Smooth muscle cell (in vitro differentiated cells): ENCODE results near the gene F12. TPM values are rescaled to one million over a fixed set of nuclear protein-coding genes. Genes with fewer than 3 reads are reported as not detected.

Source experiments
- DNase-seq: peaks from one replicate; lab custom pipeline; 2025; ENCODE audit not compliant: unreplicated experiment; lab: John Stamatoyannopoulos, UW
- H2AFZ ChIP-seq: fragments of 200-600 bp; sonication (generic); 2 replicates; pipeline ENCODE4 v1.6.0; 2016; ENCODE audit warnings: antibody characterized with exemption, low read depth, mild to moderate bottlenecking
- H3F3A ChIP-seq: fragments of 200-600 bp; sonication (generic); 2 replicates; pipeline ENCODE4 v1.6.0; 2017; ENCODE audit warnings: antibody characterized with exemption, low read depth
- H3K27ac ChIP-seq: fragments of 200-600 bp; sonication (generic); 2 replicates; pipeline ENCODE4 v1.5.1; 2016; ENCODE audit warnings: low read depth, mild to moderate bottlenecking
- H3K27me3 ChIP-seq: fragments of 200-600 bp; sonication (generic); 2 replicates; pipeline ENCODE4 v1.6.1; 2016; ENCODE audit warnings: low read depth, mild to moderate bottlenecking
- H3K36me3 ChIP-seq: fragments of 200-600 bp; sonication (generic); 2 replicates; pipeline ENCODE4 v1.5.1; 2016; ENCODE audit warnings: low read depth
- H3K4me1 ChIP-seq: fragments of 200-600 bp; sonication (generic); 2 replicates; pipeline ENCODE4 v1.5.1; 2016; ENCODE audit warnings: low read depth
- H3K4me2 ChIP-seq: fragments of 200-600 bp; sonication (generic); 2 replicates; pipeline ENCODE4 v1.6.0; 2016; ENCODE audit warnings: mild to moderate bottlenecking
- H3K4me3 ChIP-seq: fragments of 200-600 bp; sonication (generic); 2 replicates; pipeline ENCODE4 v1.5.1; 2016; ENCODE audit warnings: mild to moderate bottlenecking
- H3K79me2 ChIP-seq: fragments of 200-600 bp; sonication (generic); 2 replicates; pipeline ENCODE4 v1.6.0; 2016; ENCODE audit warnings: low read depth, mild to moderate bottlenecking
- H3K9ac ChIP-seq: fragments of 200-600 bp; sonication (generic); 2 replicates; pipeline ENCODE4 v1.6.0; 2016; ENCODE audit warnings: low read depth
- H3K9me3 ChIP-seq: fragments of 200-600 bp; sonication (generic); replicated peaks from 2 replicates; pipeline ENCODE4 v1.5.1; 2016; ENCODE audit warnings: low read depth
- H4K20me1 ChIP-seq: fragments of 200-600 bp; sonication (generic); 2 replicates; pipeline ENCODE4 v1.6.0; 2016; ENCODE audit warnings: low read depth
- WGBS: methylation state at CpG from one replicate; pipeline ENCODE4 v1.1.7; 2016; ENCODE audit warnings: low lambda C conversion rate; 5-methylcytosine and 5-hydroxymethylcytosine counted together
- polyA plus RNA-seq: library from polyadenylated mRNA; unstranded; fragments of >200 nt; fragmentation: Nextera tagmentation; extraction: Ambion mirVana; gene quantifications from 2 replicates; pipeline ENCODE4 v1.2.1, GENCODE V29; 2016
- total RNA-seq: library from RNA; depleted of rRNA; stranded (reverse); fragments of >200 nt; gene quantifications from 2 replicates; pipeline ENCODE4 v1.2.3, GENCODE V29; 2014
- TF ChIP-seq, protein P1 (sequence below): fragments of 200-600 bp; sonication (generic); IDR thresholded peaks from 2 replicates; pipeline ENCODE4 v1.5.1; 2017; ENCODE audit warnings: borderline replicate concordance, mild to moderate bottlenecking, antibody characterized with exemption; ENCODE audit not compliant: insufficient read depth, poor library complexity, severe bottlenecking

Gene F12
- total and polyA plus RNA-seq, 2 experiments from 2014 or later, result 3.6 to 15.0 TPM

DNA sequence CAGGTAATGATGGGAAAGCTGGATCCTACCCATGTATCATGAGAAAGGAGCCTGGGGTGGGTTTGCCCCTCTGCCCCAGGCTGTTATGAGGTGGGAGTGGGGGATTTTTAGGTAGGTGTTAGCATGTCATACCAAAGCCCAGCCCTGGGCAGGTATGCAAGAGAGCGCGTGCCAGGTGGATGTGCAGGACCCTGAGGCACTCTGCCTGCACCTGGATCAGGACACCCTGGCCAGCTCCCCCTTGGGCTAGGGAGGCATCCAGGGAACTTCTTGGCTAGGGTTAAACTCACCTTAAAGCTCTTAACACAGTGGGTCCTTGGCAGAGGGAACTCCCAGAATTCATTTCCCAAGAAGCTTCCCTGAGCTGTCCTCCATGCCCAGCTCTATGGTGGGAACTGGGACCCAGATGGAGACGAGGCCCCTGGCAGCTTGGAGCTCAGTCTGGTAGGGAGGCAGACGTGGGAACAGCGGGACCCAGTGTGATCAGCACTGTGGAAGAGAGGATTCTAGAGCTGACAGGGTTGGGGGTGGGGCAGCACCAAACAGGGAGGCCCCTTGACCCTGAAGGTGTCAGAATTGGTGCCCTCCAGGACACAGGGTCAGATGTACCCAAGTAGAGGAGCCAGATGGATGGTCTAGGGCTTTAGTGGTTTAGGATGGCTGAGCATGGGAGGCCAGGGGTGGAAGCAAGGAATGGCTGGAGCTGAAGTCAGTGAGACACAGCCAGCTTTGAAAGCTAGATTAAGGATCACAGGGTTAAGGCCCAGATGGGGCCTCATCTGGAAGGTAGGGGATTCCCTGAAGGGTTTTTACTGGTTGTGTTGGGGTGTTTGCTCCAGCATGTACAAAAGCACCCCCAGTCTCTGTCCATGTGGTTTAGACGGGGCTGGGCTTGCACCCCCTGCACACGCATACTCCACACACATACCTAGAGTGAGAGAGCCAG, 35.0 kb upstream of the F12 start:
- Histone ChIP-seq H3K4me1 (peaks cover 13% of the 10 kb centered on the region), H3K4me2 (no peak overlapping the region), H3F3A (peaks cover 9% of the 10 kb centered on the region), H3K36me3 (no peaks in the 10 kb centered on the region), H4K20me1 (peaks cover 12% of the 10 kb centered on the region), H3K4me3 (no peak overlapping the region), H2AFZ (no peak overlapping the region), H3K9me3 (no peaks in the 10 kb centered on the region), H3K9ac (no peak overlapping the region), H3K27ac (no peak overlapping the region), H3K79me2 (no peaks in the 10 kb centered on the region), H3K27me3 (no peaks in the 10 kb centered on the region)
- TF ChIP-seq, protein P1, sequence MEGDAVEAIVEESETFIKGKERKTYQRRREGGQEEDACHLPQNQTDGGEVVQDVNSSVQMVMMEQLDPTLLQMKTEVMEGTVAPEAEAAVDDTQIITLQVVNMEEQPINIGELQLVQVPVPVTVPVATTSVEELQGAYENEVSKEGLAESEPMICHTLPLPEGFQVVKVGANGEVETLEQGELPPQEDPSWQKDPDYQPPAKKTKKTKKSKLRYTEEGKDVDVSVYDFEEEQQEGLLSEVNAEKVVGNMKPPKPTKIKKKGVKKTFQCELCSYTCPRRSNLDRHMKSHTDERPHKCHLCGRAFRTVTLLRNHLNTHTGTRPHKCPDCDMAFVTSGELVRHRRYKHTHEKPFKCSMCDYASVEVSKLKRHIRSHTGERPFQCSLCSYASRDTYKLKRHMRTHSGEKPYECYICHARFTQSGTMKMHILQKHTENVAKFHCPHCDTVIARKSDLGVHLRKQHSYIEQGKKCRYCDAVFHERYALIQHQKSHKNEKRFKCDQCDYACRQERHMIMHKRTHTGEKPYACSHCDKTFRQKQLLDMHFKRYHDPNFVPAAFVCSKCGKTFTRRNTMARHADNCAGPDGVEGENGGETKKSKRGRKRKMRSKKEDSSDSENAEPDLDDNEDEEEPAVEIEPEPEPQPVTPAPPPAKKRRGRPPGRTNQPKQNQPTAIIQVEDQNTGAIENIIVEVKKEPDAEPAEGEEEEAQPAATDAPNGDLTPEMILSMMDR, result no peak
- DNase-seq, result no peak
- WGBS, result 92% methylated on average over 7 of the region's 7 CpGs

DNA sequence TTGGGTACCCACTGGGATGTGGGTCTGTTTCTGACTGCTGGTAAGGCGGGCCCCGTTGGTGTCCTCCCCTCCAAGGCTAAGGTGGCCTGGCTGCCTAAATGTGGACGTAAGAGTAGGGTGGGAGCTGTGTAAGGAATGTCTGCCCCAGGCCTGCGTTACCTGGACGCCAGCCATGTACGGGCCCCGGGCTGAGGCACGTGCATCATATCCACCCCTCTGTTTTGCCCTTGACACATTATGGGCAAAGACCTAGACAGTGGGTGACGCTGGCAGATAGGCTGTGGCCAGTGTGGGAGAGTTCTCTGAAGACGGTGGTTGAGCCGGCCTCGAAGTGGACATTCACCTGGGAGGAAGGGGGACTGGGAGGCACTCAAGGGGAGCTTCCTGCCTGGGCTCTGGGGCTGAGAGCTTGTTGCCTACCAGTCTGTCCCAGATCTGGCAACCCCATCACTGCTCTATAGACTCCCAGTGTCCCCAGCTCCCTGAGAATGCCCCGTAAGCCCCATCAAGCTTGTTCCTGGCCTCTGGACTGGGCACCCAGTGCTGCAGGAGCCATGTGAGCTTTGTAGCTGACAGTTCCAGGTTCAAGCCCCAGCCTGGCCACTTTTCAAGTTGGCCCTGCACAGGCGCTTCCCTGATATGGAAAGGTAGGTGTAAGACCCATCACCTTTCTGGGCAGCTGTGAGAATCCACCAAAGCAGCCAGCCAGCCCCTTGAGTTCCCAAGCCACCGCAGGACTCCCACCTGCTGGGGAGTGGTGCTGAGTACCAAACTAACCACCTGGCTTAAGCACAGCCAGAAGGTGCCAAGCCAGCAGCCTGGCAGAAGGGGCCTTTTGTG, 34.0 kb upstream of the F12 start:
- no peak overlapping the region for H3K4me2 ChIP-seq
- no peak overlapping the region for H3K27ac ChIP-seq
- no peaks in the 10 kb centered on the region for H3K79me2 ChIP-seq
- no peak overlapping the region for H3K4me3 ChIP-seq
- H3K36me3 ChIP-seq, result no peaks in the 10 kb centered on the region
- H3F3A ChIP-seq, result peaks cover 5% of the 10 kb centered on the region
- no peaks in the 10 kb centered on the region for H3K27me3 ChIP-seq
- DNase-seq, result no peak
- TF ChIP-seq, protein P1, result no peak
- 96% methylated on average over 15 of the region's 15 CpGs for WGBS
- H3K4me1 ChIP-seq, result peaks cover 13% of the 10 kb centered on the region
- no peak overlapping the region for H3K9ac ChIP-seq
- H2AFZ ChIP-seq, result no peak overlapping the region
- H3K9me3 ChIP-seq, result no peaks in the 10 kb centered on the region
- peaks cover 3% of the 10 kb centered on the region for H4K20me1 ChIP-seq

DNA sequence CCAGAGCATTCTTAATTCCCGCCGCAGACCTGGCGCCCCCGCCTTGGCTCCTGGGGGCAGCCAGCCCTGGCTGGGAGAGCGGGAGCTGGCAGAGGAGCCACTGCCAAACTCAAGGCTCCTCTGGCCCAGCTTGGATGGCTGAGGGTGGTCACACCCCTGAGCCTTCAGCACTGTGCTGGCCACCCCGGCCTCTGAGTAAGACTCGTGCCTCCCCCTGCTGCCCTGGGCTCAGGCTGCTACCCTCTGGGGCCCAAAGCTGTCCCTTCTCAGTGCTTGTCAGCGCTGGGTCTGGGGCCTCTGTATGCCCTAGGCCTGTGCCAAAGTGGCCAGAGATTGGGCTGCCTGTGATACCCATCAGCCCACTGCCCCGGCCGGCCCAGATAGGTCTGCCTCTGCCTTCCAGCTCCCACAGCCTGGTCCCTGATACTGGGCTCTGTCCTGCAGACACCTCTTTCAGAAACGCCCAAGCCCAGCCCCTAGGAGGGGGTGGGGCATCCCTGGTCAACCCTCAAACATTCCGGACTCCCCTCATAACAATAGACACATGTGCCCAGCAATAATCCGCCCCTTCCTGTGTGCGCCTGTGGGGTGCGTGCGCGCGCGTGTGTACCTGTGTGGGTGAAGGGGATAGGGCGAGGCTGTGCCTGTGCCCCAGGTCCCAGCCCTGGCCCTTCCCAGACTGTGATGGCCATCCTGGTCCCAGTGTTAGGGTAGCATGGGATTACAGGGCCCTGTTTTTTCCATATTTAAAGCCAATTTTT, 32.9 kb upstream of the F12 start:
- no peak overlapping the region for H2AFZ ChIP-seq
- TF ChIP-seq, protein P1, result no peak
- H4K20me1 ChIP-seq, result no peaks in the 10 kb centered on the region
- H3K4me3 ChIP-seq, result no peak overlapping the region
- no peak for DNase-seq
- no peaks in the 10 kb centered on the region for H3F3A ChIP-seq
- no peak overlapping the region for H3K9ac ChIP-seq
- H3K79me2 ChIP-seq, result no peaks in the 10 kb centered on the region
- H3K4me2 ChIP-seq, result no peak overlapping the region
- no peaks in the 10 kb centered on the region for H3K27me3 ChIP-seq
- H3K9me3 ChIP-seq, result no peaks in the 10 kb centered on the region
- H3K4me1 ChIP-seq, result peaks cover 4% of the 10 kb centered on the region
- H3K27ac ChIP-seq, result no peak overlapping the region
- H3K36me3 ChIP-seq, result no peaks in the 10 kb centered on the region
- 97% methylated on average over 20 of the region's 20 CpGs for WGBS
